Inflammatory macrophage treated with lipopolysaccharide for 4 hours (primary cell): ENCODE measurements around the gene DPYSL4.

Experiments
- DNase-seq: peaks from one replicate; pipeline ENCODE4 v3.0.0-alpha.2; 2020

Gene DPYSL4

GRCh38 chr10:132179551-132180392 is 7.0 kb upstream of the DPYSL4 start:
- no peak for DNase-seq

GRCh38 chr10:132180736-132181135 is 6.0 kb upstream of the DPYSL4 start:
- no peak for DNase-seq

- no peak for DNase-seq
These were observed 4.9 kb upstream of the DPYSL4 start for GRCh38 chr10:132181691-132182425.

GRCh38 chr10:132182591-132182990 is 4.2 kb upstream of the DPYSL4 start:
- DNase-seq, result no peak

GRCh38 chr10:132183046-132183445 is 3.7 kb upstream of the DPYSL4 start:
- no peak for DNase-seq

DNA sequence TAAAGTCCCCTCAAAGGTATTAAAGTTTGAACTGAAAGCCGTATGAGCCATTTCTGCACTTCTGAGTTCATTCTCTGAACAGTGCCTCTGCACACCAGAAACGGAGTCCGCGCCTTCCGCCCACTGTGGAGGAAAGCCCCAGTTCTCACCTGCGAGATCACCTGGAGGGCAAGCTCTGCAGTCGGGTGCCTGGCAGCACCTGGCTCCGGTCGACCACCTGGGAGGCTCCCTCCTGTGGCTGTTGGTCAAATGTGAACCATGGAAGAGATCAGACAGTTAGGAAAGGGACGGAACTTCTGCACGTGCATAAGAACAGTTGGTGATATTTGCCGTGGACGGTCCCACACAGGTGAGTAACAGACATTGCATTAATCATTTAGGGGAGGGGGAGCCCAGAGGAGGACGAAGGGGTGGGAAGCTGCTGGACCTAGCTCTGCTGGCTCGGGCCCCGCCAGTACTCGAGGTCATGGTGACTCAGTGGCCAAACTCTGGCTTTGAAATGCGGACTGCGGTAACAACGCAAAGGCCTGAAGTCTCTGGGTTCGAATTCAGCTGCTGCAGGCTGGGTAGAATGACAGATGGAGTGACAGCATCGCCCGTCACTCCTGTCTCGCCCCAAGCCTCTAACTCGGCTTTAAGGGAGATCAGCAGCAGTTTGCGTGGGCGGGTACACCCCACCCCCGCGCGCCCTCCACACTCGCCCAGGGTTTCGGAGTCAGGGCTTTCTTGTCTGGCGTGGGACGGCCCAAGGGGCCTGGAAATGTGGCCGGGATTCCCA is 1.7 kb upstream of the DPYSL4 start:
- no peak for DNase-seq

- peak; percentile 7 for DNase-seq
These were observed 904 bp upstream of the DPYSL4 start for GRCh38 chr10:132185601-132186487.

DNA sequence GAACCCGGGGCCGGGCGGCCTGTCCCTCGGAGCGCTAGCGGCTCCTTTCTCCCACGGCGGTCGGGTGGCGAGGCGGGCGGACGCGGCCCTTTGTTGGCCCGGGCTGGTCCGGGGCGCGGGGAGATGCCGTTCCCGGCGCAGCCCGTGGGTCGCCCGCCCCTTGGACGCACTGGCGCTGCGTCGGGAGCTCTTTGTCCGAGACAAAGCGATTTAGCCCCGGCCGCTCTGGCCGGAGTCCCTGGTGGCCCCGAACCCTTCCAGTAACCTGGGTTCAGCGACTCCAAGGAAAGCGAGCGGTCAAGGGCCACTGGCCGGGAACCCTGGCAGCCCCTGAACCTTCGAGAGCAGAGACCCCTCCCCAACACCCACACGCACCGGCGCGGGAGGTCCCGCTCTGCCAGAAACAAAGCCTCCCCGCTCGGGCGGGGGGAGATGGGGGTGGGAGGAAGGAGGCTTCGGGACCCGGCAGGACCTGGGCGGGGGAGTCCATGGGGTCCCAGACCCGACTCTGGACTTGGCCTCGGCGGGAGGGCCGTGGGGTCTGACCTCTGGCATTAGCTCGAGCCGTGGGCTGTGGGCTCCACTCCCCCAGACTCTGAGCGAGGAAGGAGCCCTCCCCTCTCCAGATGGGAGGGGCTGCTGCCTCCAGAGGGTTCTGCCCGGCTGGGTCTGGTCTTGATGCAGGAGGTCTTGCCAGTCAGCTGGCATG is 836 bp downstream of the DPYSL4 start:
- no peak for DNase-seq

DNA sequence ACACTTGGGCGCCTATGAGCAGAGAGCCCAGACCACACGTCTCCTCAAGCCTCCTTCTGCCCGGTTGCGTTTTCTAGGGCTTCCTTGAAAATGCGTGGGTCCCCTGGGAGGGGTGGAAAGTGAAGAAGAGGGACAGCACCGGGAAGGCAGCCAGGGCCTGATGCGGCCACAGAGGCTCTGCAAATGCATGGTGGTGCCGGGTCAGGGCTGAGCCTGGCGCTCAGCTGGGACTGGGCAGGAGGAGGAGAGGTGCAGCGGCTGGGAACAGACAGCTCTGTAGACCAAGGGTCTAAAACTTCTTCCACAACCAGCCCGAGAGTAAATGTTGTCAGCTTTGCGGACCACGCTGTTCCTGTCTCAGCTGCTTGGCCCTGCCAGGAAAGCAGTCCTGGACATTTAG is 1.6 kb downstream of the DPYSL4 start:
- DNase-seq, result no peak

- no peak for DNase-seq
These were observed 2.3 kb downstream of the DPYSL4 start for GRCh38 chr10:132189016-132189415.

DNA sequence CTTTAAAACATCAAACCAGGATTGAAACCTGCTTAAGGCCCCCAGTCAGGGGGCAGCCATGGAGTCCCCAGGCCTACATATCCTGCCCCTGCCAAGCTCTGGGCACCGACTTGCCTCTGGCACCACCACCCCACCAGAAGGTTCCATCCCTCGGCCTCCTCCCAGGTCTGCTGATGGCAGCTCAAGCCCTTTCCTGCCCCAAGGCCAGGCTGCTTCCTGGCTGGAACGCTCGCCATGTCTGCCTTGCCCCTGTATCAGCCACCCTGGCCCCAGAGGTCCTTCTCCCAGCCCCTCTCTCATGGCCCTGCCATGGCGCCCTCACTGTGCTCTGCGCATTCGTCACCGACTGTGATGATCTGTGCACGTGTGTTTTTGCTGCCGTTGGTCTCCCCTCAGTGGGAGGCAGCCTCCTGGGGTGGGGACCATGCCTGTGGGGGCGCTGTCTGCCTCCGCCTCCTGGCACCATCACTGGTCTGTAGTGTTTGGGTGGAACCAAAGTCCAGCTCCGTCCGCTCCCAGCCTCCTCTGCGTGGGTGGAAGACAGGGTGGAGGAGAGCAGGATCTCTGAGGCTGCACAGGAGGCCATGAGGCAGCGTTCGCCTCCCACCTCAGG is 3.2 kb downstream of the DPYSL4 start:
- DNase-seq, result no peak

GRCh38 chr10:132192076-132192975 is 5.6 kb downstream of the DPYSL4 start:
- no peak for DNase-seq

DNA sequence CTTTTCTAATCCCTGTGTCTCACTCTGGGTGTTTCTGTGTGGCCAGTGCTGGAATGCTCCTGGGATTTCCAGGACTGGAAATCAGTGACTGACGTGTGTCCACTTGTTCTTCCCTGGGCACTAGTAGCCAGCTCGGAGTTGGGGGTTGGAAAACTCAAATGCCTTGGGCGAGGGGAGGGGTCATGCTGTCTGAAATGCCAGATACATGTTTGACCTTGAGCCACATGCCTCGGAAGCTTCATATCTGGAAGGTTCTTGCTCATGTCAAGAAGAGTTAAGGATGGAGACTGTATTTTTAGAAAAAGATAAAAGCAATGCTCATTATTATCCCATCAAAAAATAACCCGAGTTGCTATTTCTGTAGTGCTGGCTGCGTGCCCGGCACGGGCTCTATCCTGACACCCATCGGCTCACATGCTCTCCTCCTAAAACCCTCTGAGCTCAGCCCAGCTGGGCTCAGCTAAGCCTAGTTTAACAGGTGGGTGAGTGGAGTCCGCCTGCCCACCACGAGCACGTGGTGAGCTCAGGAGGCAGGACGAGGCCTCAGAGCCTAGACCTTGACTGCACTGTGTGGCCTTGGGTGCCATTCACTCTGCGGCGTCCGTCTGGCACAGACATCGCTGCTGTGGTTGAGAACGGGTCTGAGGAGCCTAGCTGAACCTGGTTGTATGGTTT is 6.4 kb downstream of the DPYSL4 start:
- no peak for DNase-seq

DNA sequence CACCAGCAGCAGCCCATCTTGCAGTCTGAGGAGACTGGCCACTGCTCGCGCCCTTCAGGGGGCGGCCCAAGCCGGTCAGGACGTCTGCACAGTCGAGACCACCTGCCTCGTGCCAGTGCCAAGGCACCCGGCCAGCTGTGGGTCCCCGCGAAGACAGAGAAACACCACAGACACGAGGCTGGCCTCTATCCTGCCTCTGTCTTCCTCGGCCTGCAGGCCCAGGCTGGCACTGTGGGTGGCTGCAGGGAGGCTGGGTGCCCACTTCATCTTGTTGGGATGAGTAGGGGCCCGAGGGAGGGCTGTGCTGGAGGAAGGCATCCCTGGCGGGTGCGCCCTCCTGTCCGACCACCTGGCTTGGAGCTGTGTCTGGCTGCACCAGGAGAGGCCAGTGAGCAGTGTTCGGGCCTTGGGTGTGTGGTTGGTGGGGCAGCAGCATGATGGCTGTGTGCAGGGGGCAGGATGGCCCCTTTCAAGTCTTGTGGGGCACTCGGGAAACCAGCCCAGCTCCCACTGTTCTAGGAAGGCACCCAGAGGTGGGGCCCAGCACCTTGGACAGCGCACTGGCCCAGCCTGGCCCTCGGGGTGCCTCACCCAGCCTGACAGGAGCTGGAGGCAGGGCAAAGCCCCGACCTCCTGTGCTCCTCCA is 7.3 kb downstream of the DPYSL4 start:
- no peak for DNase-seq

DNA sequence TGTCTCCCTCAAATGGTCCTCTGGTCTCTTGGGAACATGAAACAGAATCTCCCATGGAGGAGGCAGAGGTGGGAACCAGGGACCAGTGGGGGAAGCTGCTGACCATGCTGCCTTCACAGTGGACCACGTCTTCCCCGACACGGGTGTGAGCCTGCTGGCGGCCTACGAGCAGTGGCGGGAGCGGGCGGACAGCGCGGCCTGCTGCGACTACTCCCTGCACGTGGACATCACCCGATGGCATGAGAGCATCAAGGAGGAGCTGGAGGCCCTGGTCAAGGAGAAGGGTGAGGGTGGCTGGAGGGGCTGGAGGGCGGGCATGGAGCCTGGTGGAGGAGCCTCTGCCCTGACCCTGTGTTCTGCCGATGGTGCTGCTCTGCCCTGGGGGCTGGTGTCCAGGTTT is 8.0 kb downstream of the DPYSL4 start:
- no peak for DNase-seq

- no peak for DNase-seq
These were observed 8.8 kb downstream of the DPYSL4 start for GRCh38 chr10:132195366-132196075.

- DNase-seq, result no peak
These were observed 9.7 kb downstream of the DPYSL4 start for GRCh38 chr10:132196178-132197113.
